Transverse colon (tissue), 3 donors: ENCODE results near the gene NKAIN2.

Experiments used
- CTCF ChIP-seq, 5 experiments: fragments of 200-600 bp in 3 of 5; fragments of 450-650 bp in 2 of 5; sonication (generic) in 3 of 5; IDR thresholded peaks; 1 replicate in 2 of 5; 2 replicates in 3 of 5; pipeline ENCODE4 v1.5.1; 2016 to 2017; ENCODE audit warnings: antibody characterized with exemption in 5 of 5, inconsistent platforms in 3 of 5, mild to moderate bottlenecking in 2 of 5, moderate library complexity in 1 of 5
- EP300 ChIP-seq: sonication (generic); formaldehyde crosslinking; IDR thresholded peaks from one replicate; pipeline ENCODE4 v1.6.1; 2017; ENCODE audit warnings: antibody characterized with exemption, low read depth
- POLR2A ChIP-seq: fragments of 450-650 bp; IDR thresholded peaks from one replicate; pipeline ENCODE4 v1.6.1; 2016; ENCODE audit warnings: antibody characterized with exemption, mild to moderate bottlenecking, moderate library complexity

- TF ChIP-seq CTCF (IDR thresholded peaks at IDR 0.05) (no peak), POLR2A (no peak), EP300 (no peak)
Observed at GRCh38 chr6:124119596-124119995, 315.9 kb downstream of the NKAIN2 start.
